Measurements from ENCODE around the gene SLC7A8.

SLC7A8 gene

DNA sequence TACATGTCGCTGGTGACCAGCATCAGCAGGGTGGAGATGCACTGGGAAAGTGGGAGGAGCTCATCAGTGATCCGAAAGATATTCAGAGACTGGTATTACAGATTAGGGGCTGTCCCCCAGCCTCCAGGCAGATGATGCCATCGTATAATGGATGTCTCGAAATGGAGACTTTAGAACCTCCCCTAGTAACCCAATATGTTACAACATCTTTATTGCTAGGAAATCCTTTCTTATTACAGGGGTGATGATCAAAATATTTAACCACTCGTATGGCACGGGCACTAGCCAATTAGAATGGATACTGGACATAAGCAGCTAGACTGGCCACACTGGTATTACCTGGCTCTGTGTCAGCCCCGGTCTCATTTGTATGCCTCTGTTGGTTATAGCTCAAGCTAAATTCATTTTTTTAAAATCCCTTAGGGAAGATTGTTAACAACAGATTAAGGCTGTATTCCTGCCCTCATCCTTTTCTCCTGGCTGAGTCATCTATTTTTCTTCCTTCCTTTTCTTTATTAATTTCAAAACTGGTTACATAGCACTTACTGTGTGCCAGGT, 53.6 kb downstream of the SLC7A8 start:
- no peak for DNase-seq (ENCODE audit: low read depth)

DNA sequence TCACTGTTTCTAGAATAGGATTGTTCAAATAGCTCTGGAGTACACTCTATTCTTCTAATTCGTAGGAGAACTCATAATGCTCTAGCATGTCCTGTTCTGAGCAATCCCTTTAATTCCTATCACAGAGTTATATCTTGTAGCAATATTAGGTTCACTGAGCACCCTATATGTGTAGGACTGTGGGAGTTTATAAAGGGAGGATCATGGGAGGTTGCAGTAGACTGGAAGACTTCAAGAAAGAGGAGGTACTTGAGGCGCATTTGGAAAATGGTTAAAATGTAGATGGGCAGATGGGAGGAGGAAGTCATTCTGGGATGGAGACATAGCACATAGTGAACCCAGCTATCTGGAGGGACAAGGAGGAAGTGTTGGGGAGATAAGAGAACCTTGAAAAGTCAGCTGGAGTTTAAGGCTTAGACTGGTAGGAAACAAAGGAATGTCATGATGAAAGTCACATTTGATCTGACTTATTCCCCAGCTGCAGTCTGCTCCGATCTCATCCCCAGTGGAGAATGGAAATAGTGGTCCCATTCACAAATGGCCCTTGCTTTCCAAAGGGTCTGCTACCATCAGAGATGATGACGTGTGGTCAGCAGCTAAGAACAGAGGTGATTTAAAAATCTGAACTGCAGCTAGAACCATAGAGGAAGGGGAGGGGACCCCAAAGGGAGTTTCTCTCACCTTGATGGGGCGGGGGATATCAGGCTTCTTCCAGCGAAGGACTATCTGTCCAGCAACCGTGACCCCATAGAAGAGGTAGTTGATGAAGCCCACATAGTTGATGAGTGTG, 54.3 kb downstream of the SLC7A8 start:
- no peak for DNase-seq (ENCODE audit: low read depth)

DNA sequence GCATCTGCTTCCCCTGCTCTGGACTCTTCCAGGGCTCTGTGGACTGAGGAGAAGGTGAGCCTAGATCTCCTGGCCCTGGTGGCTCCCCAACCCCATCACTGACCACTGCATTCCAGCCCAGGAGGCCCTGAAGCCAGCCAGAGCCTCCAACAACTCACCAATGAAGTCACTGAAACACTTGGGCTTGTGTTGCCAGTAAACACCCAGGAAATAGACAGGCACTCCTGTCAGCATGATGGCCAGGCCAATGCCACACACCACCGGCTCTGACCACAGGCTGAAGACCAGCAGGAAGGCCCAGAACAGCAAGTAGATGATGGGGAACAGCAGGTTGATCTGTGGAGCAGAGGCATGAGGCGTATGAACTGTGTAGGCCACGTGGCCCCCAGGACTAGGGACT, 55.6 kb downstream of the SLC7A8 start:
- no peak for DNase-seq (ENCODE audit: low read depth)

DNA sequence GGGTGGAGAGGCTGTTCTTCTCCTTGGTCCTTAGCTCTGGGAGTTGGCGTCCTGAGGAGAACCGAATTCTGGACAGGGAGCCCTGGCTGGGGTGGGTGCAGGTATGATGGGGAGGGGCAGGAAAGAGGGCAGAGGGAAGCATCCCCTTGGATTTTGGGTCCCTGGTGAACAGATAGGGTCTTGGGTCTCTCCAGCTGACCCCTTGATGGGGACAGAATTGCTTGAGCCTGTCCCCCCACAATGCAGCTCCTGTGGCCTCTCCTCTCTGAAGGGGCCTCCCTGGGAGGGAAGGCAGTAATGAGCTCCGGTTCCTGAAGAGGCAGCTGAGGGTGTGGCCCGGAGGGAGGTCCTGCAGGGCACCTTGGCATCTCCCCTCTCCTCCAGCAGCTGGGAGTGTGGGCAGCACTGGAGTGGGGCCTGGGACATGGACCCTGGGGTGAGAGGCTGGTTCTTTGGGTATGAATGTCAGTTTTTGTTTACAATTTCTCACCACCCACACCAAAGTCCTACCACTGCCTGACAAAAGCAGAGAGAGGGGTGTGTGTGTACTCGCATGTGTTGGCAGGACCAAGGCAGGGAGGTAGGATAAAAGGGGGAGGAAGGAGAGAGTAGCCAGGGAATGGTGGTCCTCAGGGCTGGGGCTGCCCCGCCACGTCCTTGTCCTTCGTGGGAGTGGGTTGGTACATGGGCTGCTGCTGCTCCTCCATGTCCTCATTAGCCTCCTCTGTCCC, 56.7 kb downstream of the SLC7A8 start:
- DNase-seq (ENCODE audit: low read depth), result no peak

DNA sequence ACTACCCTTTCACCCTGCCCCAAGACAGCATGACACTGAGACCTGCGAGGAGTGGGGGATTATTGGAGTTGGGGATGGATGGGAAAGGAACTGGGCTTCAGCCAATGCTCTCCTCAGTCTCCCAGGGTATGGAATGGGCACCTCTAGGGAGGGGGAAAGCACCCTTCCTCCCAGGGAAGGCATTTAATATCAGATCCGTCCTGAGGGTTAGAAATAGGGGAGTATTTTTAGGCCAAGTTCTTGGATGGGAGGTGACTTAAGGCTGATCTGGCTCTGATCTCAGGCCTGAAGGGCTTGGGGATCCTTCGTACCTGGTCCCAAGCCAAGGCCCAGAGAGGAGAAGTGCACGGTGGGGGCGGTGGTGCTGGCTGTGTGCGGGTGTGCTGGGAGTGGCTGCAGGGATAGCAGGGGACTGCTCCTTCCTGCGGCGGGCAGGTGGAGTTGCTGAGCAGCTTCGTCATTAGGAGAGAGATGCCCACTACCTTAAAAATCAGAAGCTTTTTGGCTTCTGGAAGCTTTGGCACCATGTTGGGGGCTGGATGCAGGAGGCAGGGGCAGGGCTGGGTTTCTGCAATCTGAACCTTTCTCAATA, 57.4 kb downstream of the SLC7A8 start:
- DNase-seq (ENCODE audit: low read depth), result no peak

DNA sequence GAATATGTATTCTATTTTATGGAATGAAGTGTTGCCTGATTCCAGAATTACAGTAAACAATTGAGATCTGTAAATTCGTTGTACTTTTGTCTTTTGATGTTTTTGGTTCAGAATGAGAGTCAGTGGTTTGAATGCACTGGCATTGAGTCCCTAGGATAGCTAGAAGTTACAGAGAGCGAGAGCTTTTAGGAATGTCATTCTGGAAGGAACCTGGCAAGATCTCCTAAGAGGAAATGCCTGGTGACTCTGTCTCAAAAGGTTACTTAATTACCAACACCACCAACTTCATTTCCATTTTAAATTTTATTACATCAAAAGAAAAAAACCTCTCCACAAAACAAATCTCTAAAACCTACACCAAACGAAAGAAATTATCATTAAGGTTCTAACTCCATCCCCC, 58.4 kb downstream of the SLC7A8 start:
- no peak for DNase-seq (ENCODE audit: low read depth)

DNA sequence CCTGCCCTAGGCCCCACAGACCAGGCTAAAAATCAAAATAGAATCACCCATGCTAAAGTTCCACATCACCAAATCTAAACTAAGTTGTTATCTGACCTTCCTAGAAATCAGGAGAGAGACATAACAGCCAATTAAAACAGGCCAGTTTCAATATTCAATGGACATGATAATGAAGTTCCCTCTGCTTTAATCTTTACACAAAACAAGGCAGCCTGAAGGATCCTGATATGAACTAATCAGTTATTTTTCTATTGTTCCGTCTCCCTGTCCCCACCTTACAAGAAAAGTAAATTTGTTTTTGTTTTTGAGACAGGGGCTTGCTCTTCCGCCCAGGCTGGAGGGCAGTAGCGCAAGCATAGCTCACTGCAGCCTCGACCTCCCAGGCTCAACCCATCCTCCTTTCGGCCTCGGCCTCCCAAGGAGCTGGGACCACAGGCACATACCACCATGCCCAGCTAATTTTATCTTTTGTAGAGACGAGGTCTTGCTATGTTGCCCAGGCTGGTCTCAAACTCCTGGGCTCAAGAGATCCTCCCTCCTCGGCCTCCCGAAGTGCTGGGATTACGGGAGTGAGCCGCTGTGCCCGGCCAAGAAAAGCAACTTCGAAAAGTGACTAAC, 59.0 kb downstream of the SLC7A8 start:
- DNase-seq (ENCODE audit: low read depth), result no peak

DNA sequence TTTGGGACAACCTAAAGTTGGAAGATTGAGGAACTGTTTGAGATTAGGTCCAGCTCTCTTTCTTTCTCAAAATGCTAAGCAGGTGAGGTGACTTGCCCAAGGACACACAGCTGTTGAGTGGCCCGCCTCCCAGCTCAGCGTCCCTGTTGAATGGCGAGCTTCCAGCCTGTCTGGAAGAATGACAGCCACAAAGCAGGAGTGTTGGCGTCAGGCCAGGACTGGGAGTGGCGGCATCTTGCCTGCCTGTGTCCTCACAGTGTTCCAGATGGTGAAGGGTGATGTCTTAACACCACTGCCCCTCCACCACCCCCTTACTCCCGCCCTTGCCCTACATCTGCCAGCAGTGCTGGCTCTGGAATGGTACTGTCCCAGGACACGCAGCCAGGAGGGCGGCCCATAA, 60.0 kb downstream of the SLC7A8 start:
- DNase-seq (ENCODE audit: low read depth), result no peak

DNA sequence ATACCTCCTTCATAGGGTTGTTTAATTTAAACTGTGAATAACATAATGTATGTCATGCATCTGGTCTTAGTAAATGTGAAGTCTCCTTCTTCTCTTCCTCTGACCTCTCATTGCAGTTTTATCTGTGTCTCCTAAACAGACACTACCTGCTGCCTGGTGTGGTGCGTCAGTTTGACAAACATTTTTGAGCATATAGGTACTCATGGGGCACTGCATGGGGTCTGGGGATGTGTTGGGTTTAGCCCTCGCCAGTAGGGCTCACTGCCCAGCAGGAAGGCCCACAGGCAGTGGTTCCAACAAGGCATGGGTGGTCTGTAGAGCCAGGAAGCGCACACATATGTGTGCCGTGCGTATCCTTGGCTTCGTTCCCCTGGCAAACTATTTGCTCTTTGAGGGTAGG, 61.4 kb downstream of the SLC7A8 start:
- DNase-seq (ENCODE audit: low read depth), result no peak

DNA sequence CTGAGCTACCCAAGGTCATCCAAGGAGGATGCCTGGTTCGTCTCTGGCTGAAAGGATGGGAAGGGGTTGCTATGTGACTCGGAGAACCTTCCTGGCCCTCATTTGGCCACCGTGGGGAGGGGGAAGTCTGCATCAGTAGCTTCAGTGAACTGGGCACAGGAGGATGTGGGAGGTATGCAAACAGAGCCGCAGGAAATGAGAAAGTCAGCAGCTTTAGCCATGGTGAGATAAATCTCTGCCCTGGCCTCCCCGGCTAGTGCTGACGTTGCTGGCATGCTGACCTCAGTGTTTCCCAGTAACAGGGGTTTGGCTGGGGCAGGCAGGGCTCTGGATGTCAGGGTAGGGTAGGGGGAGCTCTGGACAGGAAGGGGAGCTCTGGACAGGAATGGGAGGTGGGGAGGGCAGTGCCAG, 62.1 kb downstream of the SLC7A8 start:
- no peak for DNase-seq (ENCODE audit: low read depth)

DNA sequence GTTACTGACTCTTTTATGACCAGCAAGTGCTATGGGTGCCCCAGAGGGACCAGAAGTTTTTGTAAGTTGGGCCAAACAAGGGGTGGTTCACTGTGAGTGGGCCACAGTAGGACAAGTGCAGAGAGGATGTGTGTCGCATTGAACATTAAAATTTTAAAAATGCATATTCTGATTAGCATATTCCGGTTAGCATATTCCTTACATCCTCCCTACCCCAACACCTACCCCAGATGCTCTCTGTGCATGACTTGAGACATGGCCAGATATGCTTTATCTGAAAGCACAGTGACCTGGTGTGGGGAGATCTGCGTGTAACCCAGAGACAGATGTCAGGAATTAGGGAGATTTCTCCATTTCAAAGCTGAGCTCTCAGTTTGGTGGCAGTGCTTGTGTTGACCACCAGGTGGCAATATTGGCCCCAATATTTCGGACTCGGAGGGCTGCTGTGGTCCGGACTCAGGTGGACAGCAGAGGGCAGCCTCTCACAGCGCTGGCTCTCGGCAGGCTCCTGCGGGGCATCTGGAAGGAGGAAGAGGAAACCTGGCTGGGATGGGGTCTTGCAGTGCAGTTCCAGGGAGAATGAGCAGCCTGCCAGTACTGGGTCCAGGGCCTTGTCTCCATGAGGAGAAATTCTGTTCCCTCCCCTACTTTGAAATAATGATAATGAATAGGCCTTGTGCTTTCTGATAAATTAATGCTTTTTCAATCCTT, 62.8 kb downstream of the SLC7A8 start:
- DNase-seq (ENCODE audit: low read depth), result peak; percentile 56

DNA sequence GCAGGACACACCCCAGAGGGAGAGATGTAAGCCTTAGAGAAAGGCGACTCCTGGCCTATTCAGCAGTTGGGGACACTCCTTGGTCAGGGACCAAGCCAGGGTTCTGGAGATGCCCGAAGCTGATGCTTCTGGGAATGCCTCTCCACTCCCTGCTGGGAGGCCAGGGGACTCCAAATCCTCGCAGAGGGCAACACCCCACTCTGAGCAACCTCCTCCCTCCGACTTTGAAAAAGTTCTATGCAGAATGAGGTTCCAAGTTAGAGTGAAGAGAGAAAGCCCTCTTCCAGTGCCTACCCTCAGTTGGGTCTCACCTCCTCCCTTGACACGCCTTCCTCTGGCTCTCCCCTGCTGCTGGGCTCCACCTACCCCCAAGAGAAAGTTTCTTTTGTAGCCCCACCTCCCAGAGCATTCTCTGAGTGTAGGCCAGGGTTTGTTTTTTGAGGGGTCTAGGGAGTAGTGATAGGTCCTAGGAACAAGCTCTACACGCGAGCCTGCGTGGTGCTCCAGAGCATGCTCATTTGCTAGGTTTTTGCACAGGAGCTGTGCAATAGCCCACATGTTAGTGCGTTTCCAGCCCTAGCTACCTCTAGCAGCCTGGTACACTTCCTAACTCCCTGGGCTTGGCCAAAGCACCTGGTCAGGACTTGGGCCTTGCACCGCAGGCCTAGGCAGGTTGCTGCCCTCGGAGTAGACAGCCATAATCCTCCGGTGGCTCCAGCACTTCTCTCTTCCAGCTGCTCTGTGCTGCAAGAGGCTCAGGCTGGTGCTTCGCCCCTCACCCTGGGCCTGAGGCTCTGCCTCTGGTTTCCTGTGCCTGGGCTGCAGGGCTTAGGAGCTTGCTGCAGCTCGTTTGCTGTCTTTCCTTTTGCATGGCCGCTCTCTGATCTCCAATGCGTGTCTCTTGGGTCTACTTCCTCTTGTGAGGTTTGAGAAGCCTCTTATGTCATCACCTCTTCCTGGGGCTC, 63.8 kb downstream of the SLC7A8 start:
- DNase-seq (ENCODE audit: low read depth), result no peak

DNA sequence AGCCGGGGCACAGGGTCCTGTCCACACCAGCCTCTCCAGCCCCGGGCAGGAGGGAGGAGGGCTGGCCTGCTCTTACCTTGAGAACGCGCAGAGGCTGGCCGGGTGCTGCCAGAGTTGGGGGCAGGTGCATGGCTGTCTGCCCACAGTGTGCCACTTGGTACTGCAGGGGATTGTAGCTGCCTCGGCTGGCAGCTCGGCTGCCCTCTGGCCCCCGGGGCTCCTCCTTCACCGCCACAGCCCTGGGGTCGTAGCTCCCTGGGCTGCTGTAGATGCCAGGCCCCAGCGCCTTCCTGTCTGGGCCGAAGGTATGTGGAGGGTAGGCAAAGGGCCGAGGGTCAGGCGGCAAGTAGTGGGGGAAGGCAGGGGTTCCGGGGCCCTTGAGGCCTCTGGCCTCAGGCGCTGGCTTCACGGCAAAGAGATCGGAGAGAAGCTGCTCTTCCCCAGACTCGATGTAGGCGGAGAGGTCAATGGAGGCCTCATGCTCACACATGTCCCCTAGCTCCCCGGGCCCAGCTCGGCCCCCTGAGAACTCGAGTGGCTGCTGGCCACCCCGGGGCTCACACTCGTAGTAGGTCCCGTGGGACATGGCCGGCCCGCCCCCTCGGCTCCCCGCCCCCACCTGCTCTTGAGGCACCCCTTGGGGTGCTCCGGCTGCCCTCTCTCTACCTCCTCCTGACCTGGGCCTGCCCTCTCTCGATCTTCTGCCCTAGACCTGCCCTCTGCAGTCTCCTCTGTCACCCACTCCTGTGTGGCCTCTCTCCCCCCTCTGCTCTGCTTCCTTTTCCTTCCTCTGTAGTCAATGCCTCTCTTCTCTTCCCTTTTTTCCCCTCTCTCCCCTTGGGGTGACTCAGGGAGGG, 64.7 kb downstream of the SLC7A8 start, which contains the start of gene CEBPE:
Gene CEBPE (minus strand): TSS at position 750 of the 857 bp plus-strand sequence. CDS start 164 bp downstream, at position 586.
- no peak for DNase-seq (ENCODE audit: low read depth)

DNA sequence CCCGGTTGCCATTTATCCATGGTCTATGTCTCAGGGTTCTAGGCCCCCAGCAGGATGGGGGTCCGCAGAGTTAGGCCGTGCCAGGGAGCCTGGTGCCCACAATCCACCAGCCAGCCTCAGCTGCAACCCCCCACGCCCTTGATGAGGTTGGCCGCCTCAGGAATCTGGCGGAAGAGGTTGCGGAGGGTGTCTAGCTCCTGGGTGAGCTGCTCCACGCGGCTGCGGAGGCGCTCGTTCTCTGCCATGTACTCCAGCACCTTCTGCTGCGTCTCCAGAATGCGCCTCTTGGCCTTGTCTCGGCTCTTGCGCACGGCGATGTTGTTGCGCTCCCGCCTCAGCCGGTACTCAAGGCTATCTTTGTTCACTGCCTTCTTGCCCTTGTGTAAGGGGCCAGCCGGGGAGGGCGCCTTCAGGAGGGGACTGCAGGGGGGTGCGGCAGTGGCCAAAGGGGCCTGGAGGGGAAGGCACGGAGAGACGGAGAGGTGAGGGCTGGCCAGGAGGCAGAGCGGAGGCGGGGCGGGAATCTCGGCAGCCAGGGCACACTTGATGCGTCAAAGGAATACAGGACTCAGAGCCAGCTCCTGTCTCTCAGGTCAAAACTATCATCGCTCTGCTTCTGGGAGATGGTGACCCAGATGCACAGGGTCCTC, 66.0 kb downstream of the SLC7A8 start:
- DNase-seq (ENCODE audit: low read depth), result no peak

DNA sequence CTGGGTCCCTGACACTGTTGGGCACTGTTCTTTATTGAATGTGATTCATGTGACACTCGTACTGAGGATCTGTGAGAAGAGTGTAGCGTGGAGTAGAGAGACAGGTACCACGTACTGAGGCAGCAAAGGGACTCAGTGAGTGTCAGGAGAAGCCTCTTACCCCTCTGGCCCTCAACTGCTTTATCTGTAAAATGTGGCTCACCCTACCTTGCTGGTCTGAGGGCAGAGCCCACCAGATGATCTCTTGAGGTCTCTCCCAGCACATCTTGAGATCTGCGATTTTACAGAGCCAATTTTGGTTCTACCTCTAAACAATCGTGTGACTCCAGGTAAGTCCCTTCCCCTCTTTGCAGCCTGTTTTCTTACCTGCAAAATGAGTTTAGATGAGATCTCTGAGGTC, 67.5 kb downstream of the SLC7A8 start:
- no peak for DNase-seq (ENCODE audit: low read depth)

DNA sequence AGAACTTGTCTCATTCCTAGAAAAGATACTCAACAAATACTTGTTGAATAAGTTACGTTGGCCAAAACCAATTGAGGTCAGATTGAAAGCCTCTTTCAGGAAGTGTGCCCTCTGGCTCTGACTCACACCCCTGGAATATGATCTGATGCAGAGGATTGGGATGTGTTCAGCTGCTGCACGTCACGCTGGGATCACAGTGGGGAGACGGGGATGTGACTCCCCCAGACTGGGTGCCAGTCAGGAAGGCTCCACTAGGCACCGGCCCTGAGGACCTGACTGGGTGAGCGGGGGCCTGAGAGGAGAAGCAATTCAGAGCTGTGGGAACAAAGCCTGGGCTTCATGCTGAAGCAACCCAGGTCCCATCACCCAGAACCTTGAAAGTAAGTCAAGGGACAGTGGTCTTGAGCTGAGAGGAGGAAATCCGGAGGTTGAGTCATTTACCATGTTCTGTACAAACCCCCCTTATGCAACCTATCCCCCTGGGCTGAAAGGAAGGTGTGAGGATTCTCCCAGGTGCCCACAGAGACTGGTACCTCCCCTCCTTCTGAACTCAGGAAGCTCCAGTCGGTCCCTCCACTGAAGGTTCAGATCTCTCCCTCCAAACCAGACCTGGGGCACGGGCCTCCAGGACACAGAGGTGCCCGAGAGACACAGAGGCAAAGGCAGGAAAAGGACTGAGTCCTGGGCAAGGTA, 68.3 kb downstream of the SLC7A8 start:
- no peak for DNase-seq (ENCODE audit: low read depth)

DNA sequence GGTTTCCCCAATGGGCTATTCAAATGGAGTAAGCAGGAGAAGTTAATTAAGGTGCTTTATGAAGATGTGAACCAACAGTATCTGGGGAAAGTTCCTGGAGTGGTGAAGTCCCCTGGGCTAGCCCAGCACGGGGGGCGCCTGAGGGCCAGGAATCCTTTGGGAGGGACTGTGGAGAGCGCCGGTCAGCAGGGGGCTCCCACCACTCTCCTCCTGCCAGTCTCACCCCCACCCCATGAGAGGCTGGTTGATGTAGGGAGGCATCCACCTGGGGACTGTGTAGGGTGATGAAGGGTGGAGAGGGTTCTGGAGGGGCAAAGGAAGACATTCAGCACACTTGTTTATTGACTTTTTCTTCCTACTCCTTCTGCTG, 68.8 kb downstream of the SLC7A8 start:
- DNase-seq (ENCODE audit: low read depth), result no peak

DNA sequence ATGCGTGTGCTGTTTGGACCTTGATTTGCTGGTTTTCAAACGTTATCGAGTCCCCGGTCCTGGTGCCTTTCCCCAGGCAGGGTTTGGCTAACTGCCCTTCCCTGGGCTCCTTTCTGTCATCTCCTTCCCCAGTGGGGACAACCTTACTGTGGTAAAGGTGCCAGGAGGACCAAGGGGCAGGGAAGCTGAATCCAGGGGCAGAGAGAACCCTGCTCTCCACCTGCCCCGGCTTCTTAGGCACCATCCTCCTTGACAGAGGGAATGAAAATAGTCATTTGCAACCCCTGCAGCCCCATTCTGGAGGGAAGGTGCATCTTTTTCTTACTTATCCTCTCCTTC, 69.4 kb downstream of the SLC7A8 start:
- DNase-seq (ENCODE audit: low read depth), result no peak
